T-helper 9 cell (primary cell): ENCODE data around the gene KCNJ16.

Experiments
- DNase-seq: peaks from one replicate; pipeline ENCODE4 v3.0.0-alpha.2; 2020

The KCNJ16 gene

DNA sequence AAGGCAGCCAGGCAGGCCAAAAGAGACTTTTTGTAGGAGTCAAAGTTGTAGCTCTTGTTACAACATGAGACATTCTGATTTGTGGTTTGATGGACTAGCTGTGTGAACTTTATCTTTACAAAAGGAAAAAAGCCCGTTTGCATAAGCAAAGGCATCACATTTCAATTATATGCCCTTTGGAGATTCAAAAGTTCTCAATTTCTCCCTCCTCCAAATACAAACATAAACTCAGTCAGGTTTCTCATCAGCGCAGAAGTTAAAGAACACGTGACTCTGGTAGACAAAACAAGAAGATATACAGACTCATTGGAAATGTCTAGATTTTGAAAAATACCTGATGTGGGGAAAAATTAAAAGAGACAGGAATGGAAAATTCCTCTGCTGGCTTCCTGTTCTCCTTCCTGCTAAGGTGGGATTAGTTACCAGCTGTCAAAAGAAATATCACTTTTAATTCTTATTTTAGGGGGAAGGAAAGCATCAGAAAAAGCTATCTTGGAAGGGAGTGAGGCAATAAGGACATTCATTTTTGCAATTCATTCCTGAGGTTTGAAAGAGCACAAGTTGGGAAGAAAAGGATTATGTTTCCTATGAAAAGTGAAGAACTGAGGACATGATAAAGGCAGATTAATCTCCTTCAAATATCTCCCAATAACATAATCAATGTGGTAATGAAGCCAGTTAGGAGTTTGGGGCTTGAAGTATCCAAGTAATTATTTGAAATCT lies 4.6 kb upstream of the KCNJ16 start:
- no peak for DNase-seq

DNA sequence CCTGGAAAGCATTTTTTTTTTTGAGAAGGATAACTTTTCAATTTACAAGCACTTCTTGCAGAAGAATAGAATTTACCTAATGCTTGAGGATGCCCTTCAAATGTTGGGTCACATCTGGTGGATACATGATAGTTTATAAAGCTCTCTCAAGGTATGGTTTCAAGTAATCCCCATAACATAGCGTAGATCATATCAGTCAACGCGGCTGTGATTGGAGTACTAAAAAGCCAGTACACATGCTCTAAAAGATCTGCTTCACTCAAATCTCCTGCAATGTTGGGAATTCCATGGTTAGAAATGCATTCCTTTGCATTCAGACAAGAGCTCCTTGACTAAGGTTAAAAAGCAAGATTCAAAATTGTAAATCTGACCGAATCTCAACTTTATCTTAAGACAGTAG lies 3.9 kb upstream of the KCNJ16 start:
- DNase-seq, result no peak

DNA sequence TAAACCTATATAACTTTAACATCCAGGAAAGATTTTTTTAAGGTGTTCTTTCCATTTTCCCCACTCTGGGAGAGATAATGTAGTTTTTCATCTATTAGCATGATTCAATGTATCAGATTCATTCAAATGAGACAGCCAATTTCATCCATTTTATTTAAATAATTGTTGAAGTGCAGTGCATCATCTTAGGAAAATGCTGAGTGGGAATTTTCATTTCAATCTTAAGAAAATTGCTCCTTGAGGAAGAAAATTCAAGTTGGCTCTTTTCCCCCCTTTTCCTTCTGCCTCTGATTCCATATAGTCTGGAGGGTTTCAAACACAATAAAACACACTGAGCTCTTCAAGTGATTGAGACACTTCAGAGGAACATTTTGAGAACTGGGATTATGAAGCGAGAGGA lies 3.4 kb upstream of the KCNJ16 start:
- no peak for DNase-seq

DNA sequence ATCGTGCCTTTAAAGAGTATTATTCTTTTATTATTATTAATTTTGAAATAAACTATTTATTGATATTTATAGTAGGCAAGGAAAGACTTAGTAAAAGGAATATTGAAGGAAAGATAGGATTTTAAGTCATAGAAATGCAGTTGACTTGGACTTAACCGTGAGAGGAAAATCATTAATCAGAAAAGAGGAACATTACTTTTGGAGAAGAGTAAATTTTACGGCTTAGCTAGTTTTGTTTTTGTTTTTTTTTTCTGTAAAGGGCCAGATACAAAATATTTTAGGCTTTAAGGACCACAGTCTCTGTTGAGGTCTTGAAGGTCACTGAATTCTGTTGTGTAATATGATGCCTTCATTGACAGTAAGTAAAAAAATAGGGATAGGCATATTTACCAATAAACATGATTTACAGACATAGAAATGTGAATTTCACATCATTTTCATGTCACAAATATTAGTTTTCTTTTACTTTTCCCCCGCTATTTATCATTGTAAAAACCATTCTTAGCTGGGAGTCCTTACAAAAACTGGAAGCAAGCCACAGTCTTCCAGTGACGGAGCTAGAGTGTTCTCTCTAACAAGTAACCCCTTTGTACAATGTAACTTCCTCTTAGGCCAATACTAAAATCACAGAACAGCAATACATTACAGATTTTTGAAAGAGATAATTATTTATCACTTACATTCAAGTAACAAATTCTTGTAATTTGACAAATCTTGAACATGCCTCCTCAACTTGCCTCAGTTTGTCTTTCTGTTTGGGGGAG lies 2.3 kb upstream of the KCNJ16 start:
- no peak for DNase-seq

DNA sequence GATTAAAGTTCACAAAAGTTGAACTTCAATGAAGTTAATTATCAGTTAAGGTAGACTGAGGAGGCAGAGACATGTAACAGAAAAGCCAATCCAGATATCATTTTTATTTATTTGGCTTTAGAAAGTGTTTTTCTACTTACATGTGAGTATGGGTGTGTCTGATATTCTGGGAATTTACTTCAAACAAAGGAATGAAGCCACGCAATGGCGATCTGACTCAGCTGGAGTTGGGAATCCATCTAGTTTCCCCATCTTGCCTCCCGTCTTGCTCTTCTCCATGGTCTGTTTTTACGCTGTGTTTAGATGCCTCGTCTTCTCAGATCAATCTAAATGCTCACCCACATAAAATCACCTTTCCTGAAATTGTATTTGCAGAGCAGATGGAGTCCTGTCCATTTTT lies 1.7 kb upstream of the KCNJ16 start:
- DNase-seq, result no peak

DNA sequence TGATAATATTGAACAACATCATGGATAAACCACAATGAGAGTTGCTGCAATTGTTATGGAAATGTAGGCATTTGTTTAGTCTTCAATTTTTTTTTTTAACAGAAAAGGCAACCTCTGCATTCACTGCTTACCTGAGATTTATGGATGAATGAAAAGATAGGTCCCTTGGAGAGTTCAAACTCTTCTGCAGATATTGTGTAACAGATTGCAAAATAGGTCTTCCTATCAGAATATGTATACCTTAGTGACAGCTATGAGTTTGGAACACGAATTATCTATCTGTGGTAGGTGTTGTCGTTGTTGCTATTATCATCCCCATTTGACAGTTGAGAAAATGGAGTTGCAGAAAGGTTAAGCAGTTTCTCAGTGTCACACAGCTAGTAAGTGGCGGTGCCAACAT lies 1.2 kb upstream of the KCNJ16 start:
- no peak for DNase-seq

DNA sequence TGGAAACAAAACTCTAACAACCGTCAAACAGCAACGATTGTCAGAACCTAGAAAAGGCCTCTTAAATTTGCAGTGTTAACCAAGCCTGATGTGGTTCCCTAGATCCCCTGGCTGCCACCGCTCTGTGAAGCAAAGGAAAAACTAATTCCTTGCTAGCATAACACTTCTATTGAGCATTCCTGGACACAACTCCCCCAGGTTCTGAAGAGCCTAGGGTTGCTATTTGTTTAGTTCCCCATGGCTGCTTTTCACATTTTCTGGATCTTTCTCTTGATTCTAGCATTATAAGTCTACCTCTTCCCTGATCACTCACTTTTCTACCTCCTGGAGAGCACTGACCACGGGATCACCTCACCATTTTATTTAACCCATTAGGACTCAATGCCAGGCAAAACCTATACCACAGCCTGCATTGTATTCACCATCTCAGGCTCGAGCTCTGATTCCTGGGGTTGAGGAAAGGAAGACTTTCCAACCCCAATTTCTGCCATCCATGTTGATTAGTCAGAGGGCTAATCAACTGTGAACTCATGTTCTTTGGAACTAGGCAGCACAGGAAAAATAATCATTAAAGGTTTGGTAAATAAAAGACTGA lies 692 bp upstream of the KCNJ16 start:
- DNase-seq, result no peak

DNA sequence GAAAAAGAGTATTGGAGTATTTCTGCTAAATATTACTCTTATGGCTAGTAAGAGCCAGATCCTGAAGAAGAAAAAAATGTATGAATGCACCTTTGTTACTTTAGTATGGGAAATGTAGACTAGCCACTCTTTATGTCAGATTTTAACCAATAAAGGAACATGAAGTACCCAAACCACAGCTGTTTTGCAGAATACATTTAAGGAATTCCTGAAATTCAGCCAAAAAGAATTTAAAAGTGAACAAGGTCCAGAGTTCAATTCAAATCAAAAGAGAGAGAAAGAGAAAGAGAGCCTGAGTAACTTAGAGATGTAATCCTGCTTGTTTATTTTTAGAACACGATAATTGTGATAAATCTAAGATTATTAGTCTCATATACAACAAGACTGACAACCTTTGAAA lies 1.2 kb downstream of the KCNJ16 start:
- DNase-seq, result no peak

DNA sequence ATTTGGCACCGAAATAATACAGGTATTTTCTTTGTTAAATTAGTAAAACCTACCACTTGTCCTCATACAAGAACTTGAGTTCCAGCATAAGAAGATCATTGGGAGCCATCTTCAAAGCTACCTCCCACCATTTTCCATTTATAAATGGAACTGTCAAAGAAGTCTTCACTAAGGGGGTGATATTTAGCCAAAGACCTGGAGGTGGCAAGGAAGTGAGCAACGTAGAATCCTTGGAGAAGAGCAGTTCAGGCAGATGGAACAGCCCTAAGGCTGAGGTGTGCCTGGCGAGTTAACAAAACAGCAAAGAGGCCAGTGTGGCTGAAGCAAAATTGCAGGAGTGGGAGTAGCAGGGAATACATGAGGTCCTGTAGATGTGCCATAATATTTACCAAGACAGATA lies 1.8 kb downstream of the KCNJ16 start:
- no peak for DNase-seq

DNA sequence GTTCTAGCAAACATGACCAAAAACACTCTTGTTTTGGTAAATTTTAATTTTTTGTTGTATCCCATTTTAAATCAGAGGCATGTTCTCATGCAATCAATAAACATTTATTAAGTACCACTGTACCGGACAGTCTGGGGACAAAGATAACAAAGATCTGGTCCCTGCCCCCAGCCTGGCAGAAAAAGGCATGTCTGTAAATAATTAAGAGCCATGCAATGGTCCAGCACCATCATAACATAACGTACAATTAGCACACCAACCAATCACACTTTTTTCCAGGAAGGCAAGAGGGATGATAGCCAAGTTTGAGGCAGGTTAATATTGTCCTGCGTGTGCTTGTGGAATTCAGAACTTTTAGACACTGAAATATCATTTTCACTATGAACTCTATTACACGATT lies 3.5 kb downstream of the KCNJ16 start:
- no peak for DNase-seq

DNA sequence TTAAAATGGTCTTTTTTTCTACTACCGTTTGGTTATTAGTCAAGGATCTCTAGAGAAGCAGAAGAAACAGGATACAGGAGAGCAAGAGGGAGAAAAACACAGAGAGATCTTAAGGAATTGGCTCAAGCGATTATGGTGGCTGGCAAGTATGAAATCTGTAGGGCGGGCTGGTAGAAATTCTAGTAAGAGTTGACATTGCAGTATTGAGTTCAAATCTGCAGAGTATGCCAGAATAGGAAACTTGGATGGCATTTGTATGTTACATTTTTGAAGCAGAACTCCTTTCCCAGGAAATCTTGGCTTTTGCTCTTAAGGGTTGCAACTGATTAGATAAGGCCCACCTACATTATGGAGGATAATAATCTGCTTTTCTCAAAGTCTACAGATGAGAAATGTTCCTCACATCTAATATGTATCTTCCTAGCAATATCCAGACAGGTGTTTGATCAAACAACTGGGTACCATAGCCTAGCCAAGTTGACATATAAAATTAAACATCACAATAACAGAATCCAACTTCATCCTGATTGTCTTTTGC lies 4.0 kb downstream of the KCNJ16 start:
- no peak for DNase-seq

DNA sequence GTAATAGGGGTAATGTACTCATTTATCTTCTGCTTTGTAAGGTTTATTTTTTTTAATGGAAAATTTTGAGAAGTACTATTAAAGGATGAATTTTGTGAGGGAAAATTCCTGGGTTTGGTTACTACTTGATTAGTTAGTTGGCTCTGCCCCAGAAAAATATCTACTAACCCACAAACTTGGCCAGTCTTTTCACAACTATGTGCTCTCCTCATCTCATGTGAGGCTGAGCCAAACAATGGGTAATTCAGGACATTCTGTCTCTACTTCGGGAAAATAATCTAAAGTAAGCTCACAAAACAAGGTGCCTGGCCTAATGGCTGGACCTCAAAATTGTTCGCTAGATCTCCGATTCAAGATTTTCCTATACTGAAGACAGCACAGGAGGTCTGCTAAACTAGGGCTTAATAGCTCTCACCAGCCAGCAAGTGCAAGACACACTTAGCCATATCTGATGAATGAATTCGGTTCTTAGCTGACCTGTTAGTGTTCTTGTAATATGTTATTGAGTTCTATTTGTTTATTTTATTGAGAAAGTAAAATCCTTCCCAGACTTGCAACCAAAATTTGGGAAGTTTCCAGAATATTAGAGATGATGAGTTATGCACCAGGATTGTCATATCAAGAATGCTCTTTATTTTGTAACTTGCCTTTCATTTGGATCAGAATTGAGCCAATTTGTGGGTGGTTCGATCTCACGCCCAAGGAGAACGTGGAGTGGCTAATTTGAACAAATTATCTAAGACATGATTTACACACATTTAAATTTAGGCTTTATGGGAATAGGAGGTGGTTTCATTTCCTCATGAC lies 5.7 kb downstream of the KCNJ16 start:
- no peak for DNase-seq

DNA sequence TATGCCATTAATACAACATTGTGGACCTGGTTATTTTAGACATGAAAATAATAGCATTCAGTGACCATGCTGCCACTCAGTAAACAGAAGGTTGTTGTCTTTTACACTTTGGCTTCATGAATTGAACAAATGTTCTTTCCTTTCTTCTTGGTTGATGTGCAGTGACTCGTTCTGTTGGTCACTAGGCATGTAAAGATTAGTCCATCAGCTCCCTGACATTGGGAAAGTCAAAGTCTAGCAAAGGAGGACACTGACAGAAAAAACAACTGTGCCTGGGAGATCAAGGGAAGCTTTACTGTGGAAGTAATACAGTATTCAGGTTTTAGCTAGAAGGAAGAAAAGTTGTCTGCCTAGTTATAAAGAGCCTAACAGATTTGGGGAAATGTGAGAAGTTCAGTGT lies 6.9 kb downstream of the KCNJ16 start:
- DNase-seq, result no peak

DNA sequence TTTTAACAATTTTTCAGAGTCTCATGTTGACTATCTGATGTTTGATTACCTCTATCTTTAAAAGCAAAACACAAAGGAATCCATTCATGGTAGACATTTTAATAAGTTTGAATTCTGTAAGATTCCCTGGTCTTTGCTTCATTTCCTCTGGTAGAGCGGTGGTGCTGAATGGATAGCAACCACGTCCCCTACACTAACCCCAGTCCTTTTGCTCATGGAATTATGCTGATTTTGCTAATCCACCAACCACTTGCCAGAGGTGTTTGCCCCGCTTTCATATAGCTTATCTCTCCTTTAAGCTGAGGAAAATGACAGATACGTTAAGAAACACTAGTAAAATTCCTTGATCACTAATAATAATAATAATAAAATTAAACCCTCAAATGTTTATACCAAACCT lies 9.5 kb downstream of the KCNJ16 start:
- DNase-seq, result no peak

DNA sequence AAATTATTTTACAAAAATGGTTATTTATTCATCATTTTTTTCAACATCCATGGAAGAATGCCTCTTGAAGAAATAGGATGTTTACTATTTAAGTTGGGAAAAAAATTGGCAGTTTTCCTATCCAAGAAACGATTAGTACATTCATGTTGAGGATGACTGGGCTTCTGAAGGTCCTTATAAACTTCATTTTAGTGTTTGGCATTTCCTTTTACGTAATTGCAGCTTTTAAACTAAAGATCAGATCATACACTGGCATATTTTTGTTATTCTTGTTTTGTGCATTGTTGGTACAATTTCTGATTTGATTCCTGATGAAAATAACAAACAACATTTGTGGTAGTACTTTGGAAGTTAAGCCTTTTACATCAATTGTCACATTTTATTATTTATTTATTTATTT lies 11.5 kb downstream of the KCNJ16 start:
- DNase-seq, result no peak

DNA sequence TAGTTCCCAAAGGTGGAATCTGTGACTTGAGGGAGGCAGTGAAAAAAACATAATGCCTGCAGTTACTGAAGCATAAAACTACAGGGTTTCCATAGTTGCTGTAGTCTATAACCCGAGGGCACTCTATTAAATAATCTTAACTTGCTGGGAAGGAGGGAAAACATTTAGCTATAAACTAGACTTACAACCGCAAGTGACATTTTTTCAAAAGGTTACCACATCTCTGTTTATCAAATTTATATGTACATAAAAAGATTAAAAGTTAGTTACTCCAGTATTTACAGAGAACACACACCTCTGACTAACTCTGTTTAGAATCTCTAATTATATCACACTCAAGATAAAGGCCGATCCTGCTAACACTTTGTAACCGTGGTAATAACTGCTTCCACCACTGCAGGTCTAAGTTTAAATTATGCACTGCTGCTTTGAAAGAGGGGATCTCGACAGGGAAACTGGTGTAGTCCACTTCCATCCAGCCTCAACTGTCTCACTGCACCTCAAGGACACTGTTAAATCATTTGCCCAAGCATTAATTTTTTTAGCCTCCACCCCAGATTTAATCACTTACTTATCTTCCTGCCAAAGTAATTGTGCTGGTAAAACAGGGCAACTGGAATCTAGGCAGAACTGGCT lies 14.6 kb downstream of the KCNJ16 start:
- DNase-seq, result no peak

DNA sequence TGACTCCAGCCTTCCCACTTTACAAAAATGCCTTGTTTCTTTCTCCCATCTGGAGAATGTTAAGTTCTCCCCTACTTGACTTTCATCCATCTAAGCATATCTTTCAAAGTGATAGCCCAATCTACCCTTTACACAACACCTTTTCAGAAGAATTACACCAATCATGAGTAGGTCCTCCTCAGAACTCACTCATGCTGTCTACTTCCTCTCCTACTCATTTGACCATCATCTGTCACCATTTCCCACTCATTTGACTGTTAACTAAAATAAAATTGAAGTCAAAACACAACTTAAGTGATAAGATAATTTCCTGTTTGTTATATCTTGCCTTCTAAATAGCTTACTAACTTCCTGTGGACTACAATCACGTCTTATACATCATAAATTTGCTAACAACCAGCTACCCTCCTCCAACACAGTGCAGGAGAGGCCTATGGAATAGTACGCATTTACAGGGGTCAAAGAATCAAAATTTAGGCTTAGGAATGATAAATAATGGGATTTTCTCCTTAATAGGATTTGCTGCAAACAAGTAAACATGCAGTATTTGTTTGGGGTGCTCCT lies 16.1 kb downstream of the KCNJ16 start:
- no peak for DNase-seq

DNA sequence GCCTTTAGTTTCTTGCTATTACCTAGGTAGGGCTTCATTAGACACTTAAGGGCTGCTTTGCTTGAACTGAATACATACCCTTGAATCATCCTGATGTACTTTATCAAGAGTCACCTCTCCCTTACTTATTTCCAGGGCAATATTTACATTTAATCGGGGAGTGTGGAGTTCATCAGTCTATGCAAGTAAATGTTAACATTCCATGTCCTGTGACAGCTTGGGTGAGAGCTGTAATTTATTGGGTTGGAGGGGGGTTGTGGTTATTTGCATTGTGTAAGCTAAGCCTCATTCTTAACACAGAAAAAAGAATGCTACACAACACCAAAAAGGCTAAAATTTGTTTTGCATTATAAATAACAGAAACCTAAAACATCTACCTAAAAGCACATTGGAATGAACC lies 16.7 kb downstream of the KCNJ16 start:
- no peak for DNase-seq

DNA sequence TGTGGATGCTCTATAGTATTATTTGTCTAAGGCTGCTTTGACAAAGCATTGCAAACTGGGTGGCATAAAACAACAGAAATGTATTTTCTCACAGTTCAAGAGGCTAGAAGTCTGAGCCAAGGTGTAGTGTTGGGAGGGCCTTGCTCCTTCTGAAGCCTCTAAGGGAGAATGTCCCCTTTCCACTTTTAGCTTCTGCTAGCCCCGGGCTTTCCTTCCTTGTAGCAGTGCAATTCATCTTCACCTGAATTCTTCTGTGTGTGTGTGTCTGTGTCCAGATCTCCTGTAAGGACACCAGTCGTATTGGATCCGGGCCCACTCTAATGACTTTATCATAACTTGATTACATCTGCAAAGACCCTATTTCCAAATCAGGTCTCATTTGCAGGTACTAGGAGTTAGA lies 18.1 kb downstream of the KCNJ16 start:
- DNase-seq, result no peak

DNA sequence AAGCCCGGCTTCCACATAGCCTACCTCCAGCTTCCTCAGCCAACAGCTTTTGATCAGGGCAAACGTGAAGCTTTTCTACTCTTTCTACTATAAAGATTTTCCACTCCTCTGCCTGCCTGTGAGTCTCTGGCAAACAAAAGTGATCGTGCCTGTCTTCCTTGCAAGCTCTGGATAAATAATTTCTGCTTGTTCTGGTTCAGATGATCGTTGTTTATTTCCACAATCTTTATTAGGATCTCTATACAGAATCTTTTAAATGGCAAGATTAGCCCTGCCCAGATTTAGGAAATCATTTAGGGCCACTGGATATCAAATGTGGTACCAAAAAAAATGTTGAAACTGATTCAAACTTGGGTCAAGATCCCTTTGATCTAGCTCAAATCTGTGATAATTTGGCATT lies 20.4 kb downstream of the KCNJ16 start:
- DNase-seq, result no peak

DNA sequence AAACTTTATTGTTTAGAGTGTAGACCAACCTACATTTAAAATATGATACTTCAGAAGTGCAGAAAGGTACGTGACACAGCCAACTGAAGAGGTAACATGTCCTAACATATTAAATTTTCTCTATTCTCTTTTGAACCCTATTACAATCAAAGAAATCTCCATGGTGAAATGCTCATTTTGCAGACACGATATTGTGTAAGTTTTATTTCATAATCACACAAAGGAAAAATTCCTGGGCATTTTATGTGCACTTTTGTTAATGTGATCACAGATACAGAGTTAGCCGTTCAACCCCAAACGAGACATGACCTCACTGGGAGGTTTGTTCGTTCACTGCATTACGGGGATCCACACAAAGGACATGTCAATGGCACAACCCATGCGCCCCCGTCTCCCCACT lies 21.8 kb downstream of the KCNJ16 start:
- no peak for DNase-seq

DNA sequence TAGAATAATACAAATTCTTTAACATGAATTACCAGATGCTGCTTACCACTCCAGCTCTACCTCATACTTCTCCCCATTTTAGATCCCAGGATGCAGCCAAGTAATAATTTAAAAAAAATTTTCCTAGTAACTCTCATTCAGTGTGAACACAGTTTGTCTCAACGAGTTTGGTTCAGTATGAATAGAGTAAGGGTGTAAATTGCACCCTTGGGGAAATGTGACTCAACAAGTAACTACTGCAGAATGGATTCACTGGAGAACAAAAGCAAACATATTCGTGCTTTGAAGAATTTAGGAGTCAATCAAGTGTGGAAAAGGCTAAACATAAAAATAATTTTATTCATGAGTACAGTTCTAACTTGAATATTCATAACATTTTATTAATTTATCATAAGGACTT lies 23.0 kb downstream of the KCNJ16 start:
- no peak for DNase-seq
